Hepatocyte (in vitro differentiated cells): ENCODE data around the gene TSPAN9.

ENCODE experiments used
- CTCF ChIP-seq: fragments of 200-600 bp; sonication (generic); IDR thresholded peaks from 2 replicates; pipeline ENCODE4 v1.5.1; 2016; ENCODE audit warnings: antibody characterized with exemption, mild to moderate bottlenecking; ENCODE audit not compliant: poor library complexity
- EZH2 ChIP-seq: fragments of 200-600 bp; sonication (generic); IDR thresholded peaks from 2 replicates; pipeline ENCODE4 v1.6.1; 2016; ENCODE audit warnings: antibody characterized with exemption, mild to moderate bottlenecking, borderline replicate concordance

- no peak for TF ChIP-seq CTCF
- no peak for TF ChIP-seq EZH2
These were observed 48.5 kb downstream of the TSPAN9 start for GRCh38 chr12:3125674-3126073.
